Measurements from ENCODE around the gene MAPKAPK3.

The MAPKAPK3 gene

DNA sequence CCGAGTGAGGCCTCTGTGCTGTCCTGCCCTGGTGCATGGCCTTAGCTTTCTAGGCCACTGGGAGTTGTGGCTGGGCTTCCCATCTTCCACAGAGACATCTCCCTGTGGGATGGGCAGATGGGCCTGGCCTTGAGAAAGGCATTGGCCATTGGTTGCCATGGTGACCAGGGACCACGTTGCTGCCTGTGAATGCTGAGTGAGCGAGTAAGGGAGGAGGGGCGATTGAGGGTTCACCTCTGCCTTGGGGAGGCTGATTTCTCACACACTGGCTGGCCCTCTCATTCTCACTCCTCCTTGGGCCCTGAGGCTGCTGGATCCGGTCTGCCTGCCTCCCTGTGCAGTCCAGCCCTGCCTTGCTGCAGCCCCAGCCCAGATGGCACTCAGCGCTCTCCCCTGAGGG lies 31.4 kb downstream of the MAPKAPK3 start:
- peaks cover 6 to 20% of the 10 kb centered on the region in 2 donors for H3K36me3 ChIP-seq (ENCODE audit: control insufficient read depth in 2 of 2, insufficient read depth in 2 of 2, low read length in 2 of 2)

DNA sequence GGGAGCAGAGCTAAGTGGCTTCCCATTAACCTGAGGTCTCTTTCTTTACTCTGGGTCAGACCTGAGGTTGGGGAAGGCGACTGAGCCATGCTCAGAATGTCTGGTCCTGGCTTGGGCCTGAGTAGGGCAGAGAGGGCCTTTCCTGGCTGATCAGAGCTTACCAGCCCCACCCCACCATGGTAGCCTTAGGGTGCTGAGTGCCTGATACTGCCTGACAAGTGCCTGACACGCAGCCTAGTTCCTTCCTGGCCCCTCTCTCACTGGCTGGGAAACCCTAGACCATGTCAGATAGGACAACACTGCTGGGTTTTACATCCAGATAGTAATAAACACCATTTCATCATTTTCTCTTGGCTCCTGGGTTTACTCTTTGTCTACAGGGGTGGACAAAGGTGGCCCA lies 32.0 kb downstream of the MAPKAPK3 start:
- H3K9ac ChIP-seq (ENCODE audit: low read length in 2 of 2) = peak overlapping the region in 1 of 2 donors; percentile 21
- no peaks in the 10 kb centered on the region for H3K9me3 ChIP-seq (ENCODE audit: control insufficient read depth in 2 of 2, low read length in 2 of 2)
- H3K27ac ChIP-seq (ENCODE audit: low read length) = peak overlapping the region; percentile 76
- no peaks in the 10 kb centered on the region for H3K27me3 ChIP-seq (ENCODE audit: control insufficient read depth in 1 of 2, insufficient read depth in 2 of 2, low read length in 2 of 2)
- H3K36me3 ChIP-seq (ENCODE audit: control insufficient read depth in 2 of 2, insufficient read depth in 2 of 2, low read length in 2 of 2) = peaks cover 6 to 15% of the 10 kb centered on the region in 2 donors
- peak overlapping the region in 1 of 2 donors; percentile 3 for H3K4me3 ChIP-seq (ENCODE audit: low read length in 2 of 2)
- peaks cover 39% of the 10 kb centered on the region for H3K4me1 ChIP-seq (ENCODE audit: control insufficient read depth, insufficient read depth, low read length)

More for the DNA sequence above, 31.4 kb downstream of the MAPKAPK3 start:
- Histone ChIP-seq H3K27ac (ENCODE audit: low read length) (peak overlapping the region; percentile 76), H3K4me3 (ENCODE audit: low read length in 2 of 2) (no peak overlapping the region), H3K27me3 (ENCODE audit: control insufficient read depth in 1 of 2, insufficient read depth in 2 of 2, low read length in 2 of 2) (no peaks in the 10 kb centered on the region), H3K4me1 (ENCODE audit: control insufficient read depth, insufficient read depth, low read length) (peaks cover 44% of the 10 kb centered on the region), H3K9ac (ENCODE audit: low read length in 2 of 2) (peak overlapping the region in 1 of 2 donors; percentile 21), H3K9me3 (ENCODE audit: control insufficient read depth in 2 of 2, low read length in 2 of 2) (no peaks in the 10 kb centered on the region)

DNA sequence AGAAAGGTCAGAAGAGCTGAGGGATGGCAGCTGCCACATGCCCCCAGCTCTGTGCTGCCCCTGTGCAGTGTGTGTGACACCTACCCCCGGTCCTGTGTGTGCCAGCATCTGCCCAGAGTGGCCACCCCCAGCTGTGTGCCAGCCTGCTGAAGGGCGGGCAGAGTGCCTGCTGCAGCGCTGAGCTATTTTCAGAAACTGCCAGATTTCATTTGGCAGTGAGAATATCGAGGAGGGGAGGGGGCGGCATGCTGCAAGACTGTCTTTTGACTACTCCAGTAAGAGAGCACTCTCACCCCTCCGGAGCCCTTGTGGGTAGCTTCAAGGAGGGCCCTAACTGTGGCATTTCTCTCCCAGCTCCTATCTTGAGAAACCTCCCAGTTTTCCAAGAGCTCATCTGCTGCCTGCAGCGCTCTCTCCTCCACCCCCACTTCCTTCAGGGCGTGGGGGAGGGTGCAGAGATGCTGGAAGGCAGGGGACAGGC lies 32.5 kb downstream of the MAPKAPK3 start:
- Histone ChIP-seq H3K9me3 (ENCODE audit: control insufficient read depth in 2 of 2, low read length in 2 of 2) (no peaks in the 10 kb centered on the region), H3K9ac (ENCODE audit: low read length in 2 of 2) (no peak overlapping the region), H3K4me1 (ENCODE audit: control insufficient read depth, insufficient read depth, low read length) (peaks cover 34% of the 10 kb centered on the region), H3K27ac (ENCODE audit: low read length) (peak overlapping the region; percentile 76), H3K4me3 (ENCODE audit: low read length in 2 of 2) (peak overlapping the region in 1 of 2 donors; percentile 52), H3K27me3 (ENCODE audit: control insufficient read depth in 1 of 2, insufficient read depth in 2 of 2, low read length in 2 of 2) (no peaks in the 10 kb centered on the region), H3K36me3 (ENCODE audit: control insufficient read depth in 2 of 2, insufficient read depth in 2 of 2, low read length in 2 of 2) (peaks cover 6 to 12% of the 10 kb centered on the region in 2 donors)

DNA sequence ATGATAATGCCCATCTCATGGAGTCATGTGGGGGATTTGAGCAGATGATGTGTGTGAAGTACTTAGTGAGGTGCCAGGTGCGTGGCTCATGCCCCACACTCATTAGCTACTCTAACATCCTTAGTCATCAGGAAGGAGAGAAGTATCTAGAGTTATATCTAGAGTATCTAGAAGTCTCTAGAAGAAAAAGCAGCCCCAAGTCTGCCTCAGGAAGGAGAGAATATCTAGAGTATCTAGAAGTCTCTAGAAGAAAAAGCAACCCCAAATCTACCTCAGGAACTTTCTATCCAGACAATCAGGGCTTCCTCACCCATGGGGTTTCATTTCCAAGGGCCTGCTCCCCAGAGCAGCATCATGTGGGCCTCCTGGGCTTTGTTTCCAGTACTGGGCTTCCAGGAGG lies 33.1 kb downstream of the MAPKAPK3 start:
- Histone ChIP-seq H3K9me3 (ENCODE audit: control insufficient read depth in 2 of 2, low read length in 2 of 2) (no peaks in the 10 kb centered on the region), H3K36me3 (ENCODE audit: control insufficient read depth in 2 of 2, insufficient read depth in 2 of 2, low read length in 2 of 2) (peaks cover 6 to 12% of the 10 kb centered on the region in 2 donors), H3K27ac (ENCODE audit: low read length) (peak overlapping the region; percentile 76), H3K4me1 (ENCODE audit: control insufficient read depth, insufficient read depth, low read length) (peaks cover 29% of the 10 kb centered on the region), H3K9ac (ENCODE audit: low read length in 2 of 2) (no peak overlapping the region), H3K27me3 (ENCODE audit: control insufficient read depth in 1 of 2, insufficient read depth in 2 of 2, low read length in 2 of 2) (no peaks in the 10 kb centered on the region), H3K4me3 (ENCODE audit: low read length in 2 of 2) (no peak overlapping the region)

DNA sequence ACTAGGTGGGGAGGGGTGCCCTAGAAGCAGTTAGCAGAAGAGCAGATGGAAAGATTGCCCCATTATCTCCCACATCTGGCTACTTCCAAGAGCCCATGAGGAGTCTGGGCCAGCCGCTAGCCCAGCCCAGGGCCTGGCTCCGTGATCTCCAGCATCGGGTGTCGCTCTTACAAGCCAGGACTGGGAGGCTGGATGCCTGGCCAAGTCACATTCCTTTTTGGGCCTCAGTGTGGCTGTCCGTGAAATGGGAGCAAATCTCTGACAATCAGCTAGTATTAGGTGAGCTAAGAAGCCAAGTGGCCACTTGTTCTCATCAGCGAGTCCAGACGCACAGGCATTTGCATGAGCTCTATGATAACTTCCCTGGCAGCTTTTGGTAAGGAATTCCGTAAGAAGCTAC lies 34.5 kb downstream of the MAPKAPK3 start:
- H3K9me3 ChIP-seq (ENCODE audit: control insufficient read depth in 2 of 2, low read length in 2 of 2) = no peaks in the 10 kb centered on the region
- no peak overlapping the region for H3K9ac ChIP-seq (ENCODE audit: low read length in 2 of 2)
- H3K27ac ChIP-seq (ENCODE audit: low read length) = no peak overlapping the region
- no peak overlapping the region for H3K4me3 ChIP-seq (ENCODE audit: low read length in 2 of 2)
- peaks cover 28% of the 10 kb centered on the region for H3K4me1 ChIP-seq (ENCODE audit: control insufficient read depth, insufficient read depth, low read length)
- peaks cover 0 to 7% of the 10 kb centered on the region in 2 donors for H3K36me3 ChIP-seq (ENCODE audit: control insufficient read depth in 2 of 2, insufficient read depth in 2 of 2, low read length in 2 of 2)
- H3K27me3 ChIP-seq (ENCODE audit: control insufficient read depth in 1 of 2, insufficient read depth in 2 of 2, low read length in 2 of 2) = no peaks in the 10 kb centered on the region

DNA sequence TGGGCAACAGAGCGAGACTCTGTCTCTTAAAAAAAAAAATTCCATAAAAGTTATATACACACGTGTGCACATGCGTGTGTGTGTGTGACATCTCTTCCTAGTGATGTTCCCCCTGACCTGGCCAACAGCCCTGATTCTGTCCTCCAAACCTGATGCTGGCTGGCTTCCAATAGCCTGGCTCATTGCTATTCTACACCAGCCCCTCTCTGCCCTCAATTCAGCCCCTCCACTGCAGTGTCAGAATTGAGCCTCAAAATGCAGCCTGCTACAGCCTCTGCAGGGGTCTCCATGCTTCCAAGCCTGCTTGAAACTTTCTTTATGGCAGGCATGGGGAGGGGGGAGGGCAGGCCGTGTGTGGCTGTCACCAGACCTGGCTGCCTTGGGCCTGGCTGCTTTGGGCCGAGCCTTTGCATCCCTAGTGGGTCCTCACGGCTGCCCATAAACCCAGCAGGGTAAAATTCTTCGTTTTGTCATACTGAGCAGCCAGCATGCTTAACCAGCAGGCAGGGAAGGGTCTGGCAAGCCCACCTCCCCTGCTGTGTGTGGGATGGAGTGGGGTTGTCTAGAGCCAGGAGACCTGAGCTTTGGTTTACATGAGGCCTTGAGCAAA lies 35.1 kb downstream of the MAPKAPK3 start:
- Histone ChIP-seq H3K9me3 (ENCODE audit: control insufficient read depth in 2 of 2, low read length in 2 of 2) (no peaks in the 10 kb centered on the region), H3K4me1 (ENCODE audit: control insufficient read depth, insufficient read depth, low read length) (peaks cover 28% of the 10 kb centered on the region), H3K27me3 (ENCODE audit: control insufficient read depth in 1 of 2, insufficient read depth in 2 of 2, low read length in 2 of 2) (no peaks in the 10 kb centered on the region), H3K4me3 (ENCODE audit: low read length in 2 of 2) (no peak overlapping the region), H3K9ac (ENCODE audit: low read length in 2 of 2) (no peak overlapping the region), H3K36me3 (ENCODE audit: control insufficient read depth in 2 of 2, insufficient read depth in 2 of 2, low read length in 2 of 2) (peaks cover 0 to 1% of the 10 kb centered on the region in 2 donors), H3K27ac (ENCODE audit: low read length) (no peak overlapping the region)

DNA sequence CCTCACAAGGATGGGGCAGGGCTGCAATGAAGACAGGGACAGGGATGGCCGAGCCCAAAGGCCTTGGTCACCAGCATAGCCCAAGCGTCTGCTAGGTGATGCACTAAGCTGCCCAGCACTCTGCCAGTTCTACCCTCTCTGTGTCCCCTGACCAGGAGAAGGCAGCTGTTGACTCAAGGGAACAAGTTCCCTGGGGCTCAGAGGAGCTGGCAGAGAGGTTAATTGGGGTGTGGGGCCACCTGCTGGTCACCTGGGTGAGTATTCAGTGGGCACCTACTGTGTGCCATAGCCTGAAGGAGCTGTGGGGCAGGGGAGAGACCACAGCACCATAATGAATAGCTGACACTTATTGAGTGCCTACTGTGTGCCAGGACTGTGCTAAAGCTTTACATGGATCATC lies 35.8 kb downstream of the MAPKAPK3 start:
- Histone ChIP-seq H3K9ac (ENCODE audit: low read length in 2 of 2) (no peak overlapping the region), H3K27me3 (ENCODE audit: control insufficient read depth in 1 of 2, insufficient read depth in 2 of 2, low read length in 2 of 2) (no peaks in the 10 kb centered on the region), H3K4me1 (ENCODE audit: control insufficient read depth, insufficient read depth, low read length) (peaks cover 27% of the 10 kb centered on the region), H3K27ac (ENCODE audit: low read length) (no peak overlapping the region), H3K4me3 (ENCODE audit: low read length in 2 of 2) (no peak overlapping the region), H3K36me3 (ENCODE audit: control insufficient read depth in 2 of 2, insufficient read depth in 2 of 2, low read length in 2 of 2) (no peaks in the 10 kb centered on the region), H3K9me3 (ENCODE audit: control insufficient read depth in 2 of 2, low read length in 2 of 2) (no peaks in the 10 kb centered on the region)

DNA sequence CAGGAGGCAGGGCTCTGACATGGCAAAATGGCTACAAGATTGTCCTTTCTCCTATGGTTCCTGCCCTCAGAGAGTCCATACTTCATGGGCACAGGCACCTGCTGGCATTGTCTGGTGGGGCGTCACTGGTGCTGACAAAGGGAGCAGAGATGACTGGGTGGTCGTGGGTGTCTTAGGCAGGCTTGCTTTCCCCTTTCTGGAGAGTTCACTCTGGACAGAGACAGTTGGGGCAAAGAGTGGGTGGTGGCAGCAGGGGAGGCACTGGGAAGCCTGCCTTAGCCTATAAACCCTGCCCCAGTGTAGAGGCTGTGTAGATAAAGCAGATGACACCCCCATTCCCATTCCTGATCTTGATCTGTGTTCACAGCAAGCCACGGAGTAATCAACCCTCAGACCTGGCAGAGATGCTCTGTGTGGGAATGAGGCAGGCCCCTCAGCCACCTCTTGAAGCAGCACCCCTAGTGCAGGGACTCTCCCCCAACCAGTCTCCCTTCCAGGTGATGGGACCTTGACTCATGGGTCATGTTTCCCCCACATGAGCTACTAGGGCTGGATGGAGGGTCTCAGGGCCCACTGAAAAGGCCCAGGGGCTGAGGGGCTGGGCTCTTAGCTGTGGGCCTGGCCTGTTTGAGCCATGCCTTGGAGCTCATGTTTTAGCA lies 37.1 kb downstream of the MAPKAPK3 start:
- Histone ChIP-seq H3K4me1 (ENCODE audit: control insufficient read depth, insufficient read depth, low read length) (peaks cover 13% of the 10 kb centered on the region), H3K9ac (ENCODE audit: low read length in 2 of 2) (no peak overlapping the region), H3K4me3 (ENCODE audit: low read length in 2 of 2) (no peak overlapping the region), H3K27ac (ENCODE audit: low read length) (no peak overlapping the region), H3K36me3 (ENCODE audit: control insufficient read depth in 2 of 2, insufficient read depth in 2 of 2, low read length in 2 of 2) (no peaks in the 10 kb centered on the region), H3K9me3 (ENCODE audit: control insufficient read depth in 2 of 2, low read length in 2 of 2) (no peaks in the 10 kb centered on the region), H3K27me3 (ENCODE audit: control insufficient read depth in 1 of 2, insufficient read depth in 2 of 2, low read length in 2 of 2) (no peaks in the 10 kb centered on the region)

DNA sequence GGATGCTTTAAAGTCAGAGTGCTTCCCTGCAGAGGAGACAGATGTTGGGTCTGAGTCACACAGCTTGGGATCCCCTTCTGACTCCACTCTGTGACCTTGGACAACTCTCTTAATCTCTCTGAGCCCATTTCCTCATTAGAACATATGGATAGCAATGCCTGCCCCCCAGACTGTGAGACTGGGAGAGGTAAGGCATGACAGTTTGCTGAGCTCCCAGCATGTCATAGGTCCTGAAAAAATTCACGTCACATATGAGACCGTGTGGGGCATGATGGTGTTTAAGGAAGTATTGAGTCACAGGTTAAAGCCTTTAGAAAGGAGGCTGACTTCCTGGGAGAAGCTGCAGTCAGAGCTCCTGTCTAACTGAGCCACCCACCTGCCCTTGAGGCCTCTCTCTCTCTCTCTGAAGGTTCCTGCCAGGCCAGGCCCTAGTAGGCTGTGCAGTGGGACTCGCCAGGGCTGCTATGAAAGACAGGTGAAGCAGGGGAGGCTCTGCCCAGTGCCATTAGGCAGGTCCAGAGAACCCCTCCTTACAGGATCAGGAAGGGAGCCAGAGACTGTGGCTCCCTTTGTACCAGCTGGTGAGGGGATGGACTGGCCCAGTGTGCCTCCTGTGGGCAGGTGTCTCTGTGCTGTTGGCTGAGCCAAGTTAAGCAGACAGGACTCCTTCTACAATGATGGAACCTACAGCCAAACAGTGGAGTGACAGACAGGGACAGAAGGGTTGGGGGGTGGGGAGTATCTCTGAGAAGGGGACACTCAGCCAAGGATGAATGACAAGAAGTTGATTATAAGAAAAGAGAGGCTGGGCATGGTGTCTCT lies 38.3 kb downstream of the MAPKAPK3 start:
- Histone ChIP-seq H3K9ac (ENCODE audit: low read length in 2 of 2) (no peak overlapping the region), H3K36me3 (ENCODE audit: control insufficient read depth in 2 of 2, insufficient read depth in 2 of 2, low read length in 2 of 2) (no peaks in the 10 kb centered on the region), H3K4me3 (ENCODE audit: low read length in 2 of 2) (no peak overlapping the region), H3K4me1 (ENCODE audit: control insufficient read depth, insufficient read depth, low read length) (peaks cover 2% of the 10 kb centered on the region), H3K27ac (ENCODE audit: low read length) (no peak overlapping the region), H3K27me3 (ENCODE audit: control insufficient read depth in 1 of 2, insufficient read depth in 2 of 2, low read length in 2 of 2) (no peaks in the 10 kb centered on the region), H3K9me3 (ENCODE audit: control insufficient read depth in 2 of 2, low read length in 2 of 2) (no peaks in the 10 kb centered on the region)

DNA sequence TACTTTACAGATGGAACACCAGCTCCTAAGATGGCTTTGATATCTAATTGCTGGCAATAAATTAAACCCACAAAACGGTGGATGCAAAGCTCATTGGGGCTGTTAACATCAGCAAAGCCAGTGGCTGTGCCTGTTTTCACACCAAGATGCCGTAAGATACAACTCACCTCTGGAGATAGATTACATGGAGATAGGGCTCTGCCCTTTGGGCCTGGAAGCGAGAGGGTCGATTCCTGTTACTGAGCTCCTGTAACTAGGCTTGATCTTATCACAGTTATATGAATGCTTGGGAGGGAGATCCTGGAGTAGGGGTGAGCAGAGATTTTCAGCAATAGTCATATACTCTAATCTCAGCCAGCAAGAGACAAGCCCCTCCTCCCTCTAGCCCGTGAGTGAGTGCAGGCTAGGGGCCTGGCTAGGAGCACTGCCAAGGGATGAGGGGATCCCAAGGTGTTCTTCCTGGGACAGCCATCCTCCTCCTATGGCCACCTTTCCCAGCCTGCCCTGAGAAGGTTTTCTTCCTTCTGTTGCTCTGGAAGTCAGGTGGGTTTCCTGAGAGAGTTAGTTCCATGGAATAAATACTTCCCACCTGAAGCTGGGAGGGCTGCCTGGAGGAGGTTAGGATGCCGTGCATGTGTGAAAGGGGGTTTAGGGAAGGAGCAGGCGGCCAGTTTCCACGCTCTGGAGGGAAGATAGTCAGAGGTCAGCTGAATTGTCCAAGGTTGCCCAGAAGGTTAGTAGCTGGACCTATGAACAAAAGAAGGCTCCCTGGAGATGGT lies 39.7 kb downstream of the MAPKAPK3 start:
- H3K4me1 ChIP-seq (ENCODE audit: control insufficient read depth, insufficient read depth, low read length) = no peaks in the 10 kb centered on the region
- H3K9ac ChIP-seq (ENCODE audit: low read length in 2 of 2) = no peak overlapping the region
- H3K4me3 ChIP-seq (ENCODE audit: low read length in 2 of 2) = no peak overlapping the region
- H3K27me3 ChIP-seq (ENCODE audit: control insufficient read depth in 1 of 2, insufficient read depth in 2 of 2, low read length in 2 of 2) = no peaks in the 10 kb centered on the region
- no peak overlapping the region for H3K27ac ChIP-seq (ENCODE audit: low read length)
- no peaks in the 10 kb centered on the region for H3K9me3 ChIP-seq (ENCODE audit: control insufficient read depth in 2 of 2, low read length in 2 of 2)
- no peaks in the 10 kb centered on the region for H3K36me3 ChIP-seq (ENCODE audit: control insufficient read depth in 2 of 2, insufficient read depth in 2 of 2, low read length in 2 of 2)
